ENCODE results near the gene CYP39A1.

DNA sequence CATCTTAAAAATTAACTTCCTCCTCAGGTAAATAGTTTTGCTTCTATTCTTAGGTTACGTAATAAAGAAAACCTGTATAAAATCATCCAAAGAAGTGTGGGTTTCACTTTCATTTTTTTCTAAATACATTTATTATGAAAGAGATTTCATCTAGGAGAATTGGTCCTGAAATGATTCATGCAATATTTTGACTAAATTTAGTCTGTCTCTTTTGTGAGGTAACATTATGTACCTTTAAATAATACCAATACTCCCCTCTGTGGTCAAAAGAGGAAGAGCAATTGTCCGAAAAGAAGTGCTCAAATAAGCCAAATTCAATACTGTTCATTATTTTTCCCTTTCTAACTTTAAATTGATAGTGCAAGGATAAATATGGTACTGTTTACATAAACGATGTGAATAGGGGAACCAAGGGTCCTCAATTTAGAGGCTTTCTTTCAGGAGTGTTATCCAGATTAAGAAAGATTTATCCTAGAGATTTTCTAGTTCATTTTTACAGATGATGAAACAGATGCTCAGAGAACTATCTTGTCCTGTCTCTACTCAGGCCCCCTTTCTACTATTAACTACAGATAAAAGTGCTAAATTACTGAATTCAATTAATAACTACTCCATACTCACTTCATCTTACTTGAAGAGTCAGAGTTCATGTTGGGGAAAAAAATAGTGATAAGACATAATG is 26.2 kb downstream of the CYP39A1 start:
- no peak for TF ChIP-seq NR2F1 (conservative IDR thresholded peaks at IDR 0.05)
- no peak for TF ChIP-seq RFX5 (IDR thresholded peaks at IDR 0.05; ENCODE audit: low read depth, low read length)
- peak; percentile 40 to 60 (median 57); a peak in 4 of 6 replicates for TF ChIP-seq CTCF (IDR thresholded peaks at IDR 0.05 in 2 of 3, conservative IDR thresholded peaks at IDR 0.05 in 1 of 3; ENCODE audit: control insufficient read depth in 2 of 3, extremely low read depth in 1 of 3, insufficient read depth in 1 of 3, low read depth in 3 of 3, low read length in 3 of 3)
- TF ChIP-seq ATF7 (IDR thresholded peaks at IDR 0.05; ENCODE audit: low read depth), result peak; percentile 61; the same call in 1 of the 2 replicates
- TF ChIP-seq, protein P1, sequence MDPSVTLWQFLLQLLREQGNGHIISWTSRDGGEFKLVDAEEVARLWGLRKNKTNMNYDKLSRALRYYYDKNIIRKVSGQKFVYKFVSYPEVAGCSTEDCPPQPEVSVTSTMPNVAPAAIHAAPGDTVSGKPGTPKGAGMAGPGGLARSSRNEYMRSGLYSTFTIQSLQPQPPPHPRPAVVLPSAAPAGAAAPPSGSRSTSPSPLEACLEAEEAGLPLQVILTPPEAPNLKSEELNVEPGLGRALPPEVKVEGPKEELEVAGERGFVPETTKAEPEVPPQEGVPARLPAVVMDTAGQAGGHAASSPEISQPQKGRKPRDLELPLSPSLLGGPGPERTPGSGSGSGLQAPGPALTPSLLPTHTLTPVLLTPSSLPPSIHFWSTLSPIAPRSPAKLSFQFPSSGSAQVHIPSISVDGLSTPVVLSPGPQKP (IDR thresholded peaks at IDR 0.05; ENCODE audit: low read depth, low read length), result no peak
- TF ChIP-seq, protein P2, sequence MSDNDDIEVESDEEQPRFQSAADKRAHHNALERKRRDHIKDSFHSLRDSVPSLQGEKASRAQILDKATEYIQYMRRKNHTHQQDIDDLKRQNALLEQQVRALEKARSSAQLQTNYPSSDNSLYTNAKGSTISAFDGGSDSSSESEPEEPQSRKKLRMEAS (IDR thresholded peaks at IDR 0.05; ENCODE audit: low read depth, low read length), result no peak
- no peak for TF ChIP-seq EZH2 (IDR thresholded peaks at IDR 0.05; ENCODE audit: borderline replicate concordance, control insufficient read depth, low read depth, low read length)
- no peak for TF ChIP-seq CEBPB (IDR thresholded peaks at IDR 0.05; ENCODE audit: borderline replicate concordance in 1 of 2, low read depth in 2 of 2, low read length in 2 of 2)
- TF ChIP-seq, protein P3, sequence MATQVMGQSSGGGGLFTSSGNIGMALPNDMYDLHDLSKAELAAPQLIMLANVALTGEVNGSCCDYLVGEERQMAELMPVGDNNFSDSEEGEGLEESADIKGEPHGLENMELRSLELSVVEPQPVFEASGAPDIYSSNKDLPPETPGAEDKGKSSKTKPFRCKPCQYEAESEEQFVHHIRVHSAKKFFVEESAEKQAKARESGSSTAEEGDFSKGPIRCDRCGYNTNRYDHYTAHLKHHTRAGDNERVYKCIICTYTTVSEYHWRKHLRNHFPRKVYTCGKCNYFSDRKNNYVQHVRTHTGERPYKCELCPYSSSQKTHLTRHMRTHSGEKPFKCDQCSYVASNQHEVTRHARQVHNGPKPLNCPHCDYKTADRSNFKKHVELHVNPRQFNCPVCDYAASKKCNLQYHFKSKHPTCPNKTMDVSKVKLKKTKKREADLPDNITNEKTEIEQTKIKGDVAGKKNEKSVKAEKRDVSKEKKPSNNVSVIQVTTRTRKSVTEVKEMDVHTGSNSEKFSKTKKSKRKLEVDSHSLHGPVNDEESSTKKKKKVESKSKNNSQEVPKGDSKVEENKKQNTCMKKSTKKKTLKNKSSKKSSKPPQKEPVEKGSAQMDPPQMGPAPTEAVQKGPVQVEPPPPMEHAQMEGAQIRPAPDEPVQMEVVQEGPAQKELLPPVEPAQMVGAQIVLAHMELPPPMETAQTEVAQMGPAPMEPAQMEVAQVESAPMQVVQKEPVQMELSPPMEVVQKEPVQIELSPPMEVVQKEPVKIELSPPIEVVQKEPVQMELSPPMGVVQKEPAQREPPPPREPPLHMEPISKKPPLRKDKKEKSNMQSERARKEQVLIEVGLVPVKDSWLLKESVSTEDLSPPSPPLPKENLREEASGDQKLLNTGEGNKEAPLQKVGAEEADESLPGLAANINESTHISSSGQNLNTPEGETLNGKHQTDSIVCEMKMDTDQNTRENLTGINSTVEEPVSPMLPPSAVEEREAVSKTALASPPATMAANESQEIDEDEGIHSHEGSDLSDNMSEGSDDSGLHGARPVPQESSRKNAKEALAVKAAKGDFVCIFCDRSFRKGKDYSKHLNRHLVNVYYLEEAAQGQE (IDR thresholded peaks at IDR 0.05; ENCODE audit: low read depth, low read length), result no peak
- no peak for TF ChIP-seq POLR2A (IDR thresholded peaks at IDR 0.05; ENCODE audit: low read depth, low read length)
- TF ChIP-seq ASH2L (IDR thresholded peaks at IDR 0.05; ENCODE audit: borderline replicate concordance, low read depth), result no peak
- no peak for TF ChIP-seq FOXM1 (IDR thresholded peaks at IDR 0.05; ENCODE audit: low read depth, low read length)
- no peak for TF ChIP-seq POLR2AphosphoS5 (IDR thresholded peaks at IDR 0.05; ENCODE audit: low read length)
- TF ChIP-seq, protein P4, sequence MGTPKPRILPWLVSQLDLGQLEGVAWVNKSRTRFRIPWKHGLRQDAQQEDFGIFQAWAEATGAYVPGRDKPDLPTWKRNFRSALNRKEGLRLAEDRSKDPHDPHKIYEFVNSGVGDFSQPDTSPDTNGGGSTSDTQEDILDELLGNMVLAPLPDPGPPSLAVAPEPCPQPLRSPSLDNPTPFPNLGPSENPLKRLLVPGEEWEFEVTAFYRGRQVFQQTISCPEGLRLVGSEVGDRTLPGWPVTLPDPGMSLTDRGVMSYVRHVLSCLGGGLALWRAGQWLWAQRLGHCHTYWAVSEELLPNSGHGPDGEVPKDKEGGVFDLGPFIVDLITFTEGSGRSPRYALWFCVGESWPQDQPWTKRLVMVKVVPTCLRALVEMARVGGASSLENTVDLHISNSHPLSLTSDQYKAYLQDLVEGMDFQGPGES (IDR thresholded peaks at IDR 0.05), result no peak

Data from GM12878 (cell line).